ENCODE measurements around the gene BROX. TPM values are rescaled to one million over a fixed set of nuclear protein-coding genes. Genes with fewer than 3 reads are reported as not detected.
A peak's percentile ranks its signal among the peaks of the same experiment; 100 is the strongest.

The BROX gene
- total RNA-seq, 2 experiments from 2014 or later = 46.0 to 48.6 TPM

- Mint-ChIP-seq H3K4me3 (no peak overlapping the region), H3K36me3 (peaks cover 2% of the 10 kb centered on the region), H3K4me1 (peaks cover 17% of the 10 kb centered on the region), H3K27ac (no peak overlapping the region), H3K27me3 (peaks cover 4% of the 10 kb centered on the region), H3K9me3 (peaks cover 24% of the 10 kb centered on the region)
- POLR2A ChIA-PET = no interaction called here
- DNase-seq = no peak
- ATAC-seq (ENCODE audit: low read depth) = no peak
Observed at GRCh38 chr1:222769181-222769580, 56.8 kb downstream of the BROX start.

GRCh38 chr1:222769971-222770620, 57.7 kb downstream of the BROX start:
- Mint-ChIP-seq H3K27me3 (peaks cover 5% of the 10 kb centered on the region), H3K36me3 (peaks cover 2% of the 10 kb centered on the region), H3K9me3 (peaks cover 22% of the 10 kb centered on the region), H3K4me1 (peaks cover 16% of the 10 kb centered on the region), H3K4me3 (no peak overlapping the region), H3K27ac (no peak overlapping the region)
- DNase-seq = no peak
- POLR2A ChIA-PET = no interaction called here
- no peak for ATAC-seq (ENCODE audit: low read depth)

GRCh38 chr1:222772996-222773379, 60.6 kb downstream of the BROX start:
- Mint-ChIP-seq H3K4me1 (peaks cover 8% of the 10 kb centered on the region), H3K36me3 (no peaks in the 10 kb centered on the region), H3K9me3 (peaks cover 15% of the 10 kb centered on the region), H3K27ac (peak overlapping the region; percentile 21), H3K27me3 (peaks cover 9% of the 10 kb centered on the region), H3K4me3 (peak overlapping the region; percentile 18)
- peak; percentile 50 for ATAC-seq (ENCODE audit: low read depth)
- POLR2A ChIA-PET = no interaction called here
- DNase-seq = no peak

DNA sequence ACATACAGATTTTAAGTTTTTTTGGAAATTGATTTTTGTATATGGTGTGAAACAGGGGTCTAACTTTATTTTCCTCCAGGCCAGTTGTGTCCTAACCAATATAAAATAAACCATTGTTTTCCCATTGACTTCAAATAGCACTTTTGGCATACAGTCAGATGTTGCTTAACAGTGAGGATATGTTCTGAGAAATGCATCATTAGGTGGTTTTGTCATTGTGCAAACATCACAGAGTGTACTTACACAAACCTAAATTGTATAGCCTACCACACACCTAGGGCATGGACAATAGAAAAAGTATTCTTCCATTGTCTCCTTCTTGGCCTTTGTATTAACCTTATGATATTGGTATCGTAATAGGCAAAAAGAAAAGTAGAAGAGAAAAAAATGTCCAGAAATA, 65.1 kb downstream of the BROX start:
- Mint-ChIP-seq H3K27ac (no peak overlapping the region), H3K4me1 (peaks cover 5% of the 10 kb centered on the region), H3K36me3 (no peaks in the 10 kb centered on the region), H3K9me3 (no peaks in the 10 kb centered on the region), H3K4me3 (no peak overlapping the region), H3K27me3 (peaks cover 18% of the 10 kb centered on the region)
- ATAC-seq (ENCODE audit: low read depth) (no peak), DNase-seq (no peak)
- POLR2A ChIA-PET = no interaction called here

DNA sequence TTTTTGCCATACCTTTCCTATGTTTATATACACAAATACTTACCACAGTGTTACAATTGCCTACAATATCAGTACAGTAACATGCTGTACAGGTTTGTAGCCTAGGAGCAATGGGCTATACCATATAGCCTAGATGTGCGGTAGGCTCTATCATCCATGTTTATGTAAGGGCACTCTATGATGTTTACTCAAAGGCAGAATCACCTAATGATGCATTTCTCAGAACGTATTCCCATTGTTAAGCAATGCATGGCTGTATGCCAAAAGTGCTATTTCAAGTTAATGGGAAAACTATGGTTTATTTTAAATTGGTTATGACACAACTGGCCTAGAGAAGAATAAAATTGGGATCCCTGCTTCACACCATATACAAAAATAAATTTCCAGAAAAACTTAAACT, 65.6 kb downstream of the BROX start:
- Mint-ChIP-seq H3K27ac (no peak overlapping the region), H3K4me1 (no peaks in the 10 kb centered on the region), H3K27me3 (peaks cover 23% of the 10 kb centered on the region), H3K9me3 (no peaks in the 10 kb centered on the region), H3K4me3 (no peak overlapping the region), H3K36me3 (no peaks in the 10 kb centered on the region)
- DNase-seq (no peak), ATAC-seq (ENCODE audit: low read depth) (no peak)
- POLR2A ChIA-PET = no interaction called here

DNA sequence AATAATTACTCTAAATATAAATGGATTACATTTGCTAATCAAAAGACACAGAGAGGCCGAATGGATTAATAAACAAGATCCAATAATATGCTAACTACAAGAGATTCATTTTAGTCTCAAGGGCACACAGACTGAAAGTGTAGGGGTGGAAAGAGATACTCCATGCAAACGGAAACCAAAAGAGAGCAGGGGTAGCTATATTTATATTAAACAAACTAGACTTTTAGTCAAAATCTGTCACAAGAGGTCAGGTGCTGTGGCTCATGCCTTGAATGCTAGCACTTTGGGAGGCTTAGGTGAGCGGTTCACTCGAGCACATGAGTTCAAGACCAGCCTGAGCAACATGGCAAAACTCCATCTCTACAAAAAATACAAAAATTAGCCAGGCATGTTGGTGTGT, 68.9 kb downstream of the BROX start:
- ATAC-seq (ENCODE audit: low read depth) = no peak
- H3K4me3 Mint-ChIP-seq = no peak overlapping the region
- H3K9me3 Mint-ChIP-seq = no peaks in the 10 kb centered on the region
- H3K4me1 Mint-ChIP-seq = no peaks in the 10 kb centered on the region
- peaks cover 37% of the 10 kb centered on the region for H3K27me3 Mint-ChIP-seq
- no peaks in the 10 kb centered on the region for H3K36me3 Mint-ChIP-seq
- DNase-seq = no peak
- no peak overlapping the region for H3K27ac Mint-ChIP-seq
- POLR2A ChIA-PET = no interaction called here

GRCh38 chr1:222783051-222783450, 70.7 kb downstream of the BROX start:
- no peak overlapping the region for H3K4me3 Mint-ChIP-seq
- H3K4me1 Mint-ChIP-seq = no peaks in the 10 kb centered on the region
- H3K36me3 Mint-ChIP-seq = no peaks in the 10 kb centered on the region
- POLR2A ChIA-PET = no interaction called here
- H3K9me3 Mint-ChIP-seq = no peaks in the 10 kb centered on the region
- peaks cover 36% of the 10 kb centered on the region for H3K27me3 Mint-ChIP-seq
- no peak overlapping the region for H3K27ac Mint-ChIP-seq
- DNase-seq = no peak
- no peak for ATAC-seq (ENCODE audit: low read depth)

DNA sequence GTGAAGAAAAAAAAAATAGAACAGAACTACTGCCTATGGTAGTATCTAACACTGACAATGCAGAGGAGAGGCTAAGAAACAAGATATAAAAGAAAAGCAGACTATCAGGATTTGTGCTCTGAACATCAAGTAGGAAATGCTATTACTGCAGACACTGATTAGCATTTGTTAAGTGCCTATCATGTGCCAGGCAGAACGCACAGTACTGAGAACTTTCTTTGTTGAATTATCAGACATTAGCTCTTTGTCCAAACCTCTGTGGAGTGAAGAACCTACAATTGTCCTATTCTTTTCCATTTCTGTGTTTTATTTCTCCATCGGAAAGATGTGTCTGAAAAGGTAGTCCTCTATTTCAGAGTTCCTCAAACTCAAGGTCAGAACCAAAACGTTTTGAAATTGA, 72.0 kb downstream of the BROX start:
- Mint-ChIP-seq H3K4me3 (no peak overlapping the region), H3K9me3 (no peaks in the 10 kb centered on the region), H3K4me1 (no peaks in the 10 kb centered on the region), H3K36me3 (no peaks in the 10 kb centered on the region), H3K27me3 (peaks cover 36% of the 10 kb centered on the region), H3K27ac (no peak overlapping the region)
- POLR2A ChIA-PET = no interaction called here
- DNase-seq (no peak), ATAC-seq (ENCODE audit: low read depth) (no peak)

Other genes starting within 250 kb of the BROX start
- under 1 TPM in 1 of 2 experiments, not detected in 1; 0.19 TPM for gene HHIPL2, start 164.5 kb upstream of the BROX start, total RNA-seq
- gene TAF1A, start 122.6 kb upstream of the BROX start, total RNA-seq = 10 to 100 TPM; 12.1 to 14.4 TPM
- 10 to 100 TPM; 80.7 to 82.3 TPM for gene MIA3, start 94.5 kb upstream of the BROX start, total RNA-seq
- 10 to 100 TPM; 62.8 to 65.0 TPM for gene AIDA, start 73 bp upstream of the BROX start, total RNA-seq
- gene FAM177B, start 24.6 kb downstream of the BROX start, total RNA-seq = not detected
- gene DISP1, start 102.5 kb downstream of the BROX start, total RNA-seq = 1 to 10 TPM; 2.6 to 2.7 TPM